GM12878 (cell line): Measurements from ENCODE around the gene HMGCS1. TPM values are rescaled to one million over a fixed set of nuclear protein-coding genes. Genes with fewer than 3 reads are reported as not detected.
A peak's percentile ranks its signal among the peaks of the same experiment; 100 is the strongest.

Source experiments
- ATF3 ChIP-seq: IDR thresholded peaks from 2 replicates; pipeline ENCODE4 v1.6.1; 2011; ENCODE audit warnings: low read depth, mild to moderate bottlenecking, low read length, moderate library complexity, borderline replicate concordance; ENCODE audit errors: extremely low read depth
- BACH1 ChIP-seq: fragments of 450-650 bp; IDR thresholded peaks from 2 replicates; pipeline ENCODE4 v1.6.1; 2017; ENCODE audit warnings: mild to moderate bottlenecking, borderline replicate concordance
- CBX5 ChIP-seq: sonication (generic); IDR thresholded peaks from 2 replicates; pipeline ENCODE4 v1.6.1; 2016; ENCODE audit warnings: low read depth, moderate library complexity, mild to moderate bottlenecking, inconsistent platforms
- CHD1 ChIP-seq: IDR thresholded peaks from 2 replicates; pipeline ENCODE4 v1.6.1; 2012; ENCODE audit warnings: low read depth, low read length, improper control_type of control experiment
- CREM ChIP-seq: IDR thresholded peaks from 2 replicates; pipeline ENCODE4 v1.6.1; 2014; ENCODE audit warnings: antibody characterized with exemption, low read depth
- CTCF ChIP-seq, 3 experiments: IDR thresholded peaks in 2 of 3; conservative IDR thresholded peaks in 1 of 3; 2 replicates each; pipeline ENCODE4 v1.5.1; 2011; ENCODE audit warnings: low read depth in 3 of 3, low read length in 3 of 3, mild to moderate bottlenecking in 3 of 3, control low read depth in 2 of 3, moderate library complexity in 2 of 3, inconsistent platforms in 1 of 3, mixed read lengths in 1 of 3; ENCODE audit not compliant: control insufficient read depth in 2 of 3, insufficient read depth in 1 of 3; ENCODE audit errors: extremely low read depth in 1 of 3
- E4F1 ChIP-seq: fragments of 450-650 bp; IDR thresholded peaks from 2 replicates; pipeline ENCODE4 v1.6.1; 2018; ENCODE audit warnings: borderline replicate concordance, mild to moderate bottlenecking; ENCODE audit not compliant: partially characterized antibody
- ELK1 ChIP-seq: IDR thresholded peaks from 2 replicates; pipeline ENCODE4 v1.6.1; 2012; ENCODE audit warnings: low read depth, low read length, improper control_type of control experiment
- FOXK2 ChIP-seq: fragments of 450-650 bp; IDR thresholded peaks from 2 replicates; pipeline ENCODE4 v1.6.1; 2017; ENCODE audit warnings: mild to moderate bottlenecking, moderate library complexity
- IRF4 ChIP-seq: IDR thresholded peaks from 2 replicates; pipeline ENCODE4 v1.6.1; 2011; ENCODE audit warnings: low read depth, low read length
- MXI1 ChIP-seq: fragments of 150-350 bp; IDR thresholded peaks from 2 replicates; pipeline ENCODE4 v1.6.1; 2011; ENCODE audit warnings: low read depth, mild to moderate bottlenecking, inconsistent platforms, low read length, improper control_type of control experiment
- NFIC ChIP-seq: IDR thresholded peaks from 2 replicates; pipeline ENCODE4 v1.6.1; 2012; ENCODE audit warnings: low read depth, mild to moderate bottlenecking, inconsistent platforms, low read length, moderate library complexity
- RCOR1 ChIP-seq: conservative IDR thresholded peaks from 2 replicates; pipeline ENCODE4 v1.6.1; 2012; ENCODE audit warnings: low read depth, low read length, improper control_type of control experiment
- RUNX3 ChIP-seq: IDR thresholded peaks from 2 replicates; pipeline ENCODE4 v1.6.1; 2012; ENCODE audit warnings: low read length, inconsistent platforms
- STAT1 ChIP-seq: fragments of 450-650 bp; conservative IDR thresholded peaks from 2 replicates; pipeline ENCODE4 v1.6.1; 2014; ENCODE audit warnings: antibody characterized with exemption, mild to moderate bottlenecking
- SUPT20H ChIP-seq: IDR thresholded peaks from 2 replicates; pipeline ENCODE4 v1.6.1; 2011; ENCODE audit warnings: low read depth, mild to moderate bottlenecking, low read length, moderate library complexity, borderline replicate concordance; ENCODE audit not compliant: control insufficient read depth
- TBL1XR1 ChIP-seq: IDR thresholded peaks from 2 replicates; pipeline ENCODE4 v1.6.1; 2012; ENCODE audit warnings: low read depth, low read length, improper control_type of control experiment
- YY1 ChIP-seq: IDR thresholded peaks from 2 replicates; pipeline ENCODE4 v1.6.1; 2011; ENCODE audit warnings: low read depth, mild to moderate bottlenecking, low read length
- ZBED1 ChIP-seq: IDR thresholded peaks from 2 replicates; pipeline ENCODE4 v1.6.1; 2016; ENCODE audit warnings: borderline replicate concordance
- ZNF274 ChIP-seq: IDR thresholded peaks from one replicate; pipeline ENCODE4 v1.8.0; 2011; ENCODE audit not compliant: insufficient read length, insufficient read depth
- ZNF687 ChIP-seq: fragments of 450-650 bp; IDR thresholded peaks from 2 replicates; pipeline ENCODE4 v1.6.1; 2017; ENCODE audit warnings: mild to moderate bottlenecking, moderate library complexity
- polyA plus RNA-seq, 11 experiments: library from polyadenylated mRNA; depleted of rRNA in 4 of 11; unstranded in 6 of 11; stranded (reverse) in 5 of 11; fragments of >200 nt; fragmentation: Nextera tagmentation in 4 of 11; fragmentation: Illumina TruSeq in 1 of 11; extraction: Ambion mirVana in 4 of 11; extraction: Trizol in 1 of 11; gene quantifications; 1 replicate in 1 of 11; 2 replicates in 10 of 11; pipeline versions ENCODE4 v1.2.1 to v1.2.3, GENCODE V29; 2011 to 2016; ENCODE audit warnings: inconsistent platforms in 2 of 11, missing spikeins in 2 of 11, low read depth in 1 of 11
- total RNA-seq, 4 experiments: library from RNA; depleted of rRNA in 3 of 4; stranded (reverse); fragments of >200 nt in 3 of 4; fragmentation: Illumina TruSeq in 1 of 4; extraction: Trizol in 1 of 4; gene quantifications; 2 replicates each; pipeline versions ENCODE4 v1.2.1 to v1.2.3, GENCODE V29; 2013 to 2021

Gene HMGCS1
- total and polyA plus RNA-seq, 10 of the 15 experiments (the other 5 are each of a cell fraction or from before 2014, with no cell fraction given), result 24.0 to 193 (median 108) TPM

- TF ChIP-seq YY1 (0 out of 2 replicates have a peak, but pooled peaks have one; percentile 6), ATF3 (no peak), CBX5 (no peak), TBL1XR1 (no peak), E4F1 (no peak), BACH1 (peak; percentile 36; the same call in 1 of the 2 replicates), FOXK2 (no peak), MXI1 (no peak), ZNF274 (no peak), IRF4 (peak; percentile 42; the same call in 1 of the 2 replicates), CREM (no peak), CHD1 (no peak), ELK1 (no peak), NFIC (no peak), RUNX3 (peak; percentile 38; the same call in 1 of the 2 replicates), SUPT20H (no peak), ZBED1 (no peak), CTCF (IDR thresholded peaks at IDR 0.05 in 2 of 3, conservative IDR thresholded peaks at IDR 0.05 in 1 of 3; ENCODE audit: control insufficient read depth in 2 of 3, extremely low read depth in 1 of 3, insufficient read depth in 1 of 3, low read depth in 3 of 3, low read length in 3 of 3) (no peak), ZNF687 (no peak), STAT1 (no peak), RCOR1 (no peak)
These were observed 67.4 kb downstream of the HMGCS1 start (continued) for GRCh38 chr5:43245724-43246385.
